HG03135 (cell line): ENCODE data around the gene PSTPIP1.

ENCODE experiments used
- ATAC-seq: cut with Tn5 transposase; IDR thresholded peaks from one replicate; pipeline ENCODE4 v1.9.1; 2021; ENCODE audit warnings: mild to moderate bottlenecking, moderate library complexity; ENCODE audit not compliant: unreplicated experiment

PSTPIP1 gene

GRCh38 chr15:77028451-77029165 is 33.7 kb downstream of the PSTPIP1 start:
- no peak for ATAC-seq

- no peak for ATAC-seq
Observed at GRCh38 chr15:77029166-77030047, 34.5 kb downstream of the PSTPIP1 start.

- no peak for ATAC-seq
Observed at GRCh38 chr15:77030048-77030927, 35.4 kb downstream of the PSTPIP1 start.

- ATAC-seq: no peak
Observed at GRCh38 chr15:77030928-77031375, 36.0 kb downstream of the PSTPIP1 start.

GRCh38 chr15:77031376-77032050 is 36.6 kb downstream of the PSTPIP1 start:
- ATAC-seq: no peak

GRCh38 chr15:77032052-77032646 is 37.2 kb downstream of the PSTPIP1 start:
- ATAC-seq: no peak

- no peak for ATAC-seq
Observed at GRCh38 chr15:77032647-77033416, 37.9 kb downstream of the PSTPIP1 start.

- no peak for ATAC-seq
Observed at GRCh38 chr15:77033417-77033728, 38.4 kb downstream of the PSTPIP1 start.

- ATAC-seq: no peak
Observed at GRCh38 chr15:77033729-77034671, 39.1 kb downstream of the PSTPIP1 start.

GRCh38 chr15:77034695-77035489 is 40.0 kb downstream of the PSTPIP1 start:
- ATAC-seq: no peak

- ATAC-seq: no peak
Observed at GRCh38 chr15:77035584-77035983, 40.7 kb downstream of the PSTPIP1 start.

GRCh38 chr15:77035999-77036471 is 41.1 kb downstream of the PSTPIP1 start:
- no peak for ATAC-seq

GRCh38 chr15:77036537-77037387 is 41.8 kb downstream of the PSTPIP1 start:
- no peak for ATAC-seq

GRCh38 chr15:77037388-77038209 is 42.7 kb downstream of the PSTPIP1 start:
- ATAC-seq: no peak

- ATAC-seq: no peak
Observed at GRCh38 chr15:77038312-77039216, 43.6 kb downstream of the PSTPIP1 start.
